ENCODE results near the gene SLC5A1. TPM values are rescaled to one million over a fixed set of nuclear protein-coding genes. Genes with fewer than 3 reads are reported as not detected.

SLC5A1 gene
- total and polyA plus RNA-seq, 2 of the 13 experiments (the other 11 are each of a cell fraction or from before 2014, with no cell fraction given), result not detected

DNA sequence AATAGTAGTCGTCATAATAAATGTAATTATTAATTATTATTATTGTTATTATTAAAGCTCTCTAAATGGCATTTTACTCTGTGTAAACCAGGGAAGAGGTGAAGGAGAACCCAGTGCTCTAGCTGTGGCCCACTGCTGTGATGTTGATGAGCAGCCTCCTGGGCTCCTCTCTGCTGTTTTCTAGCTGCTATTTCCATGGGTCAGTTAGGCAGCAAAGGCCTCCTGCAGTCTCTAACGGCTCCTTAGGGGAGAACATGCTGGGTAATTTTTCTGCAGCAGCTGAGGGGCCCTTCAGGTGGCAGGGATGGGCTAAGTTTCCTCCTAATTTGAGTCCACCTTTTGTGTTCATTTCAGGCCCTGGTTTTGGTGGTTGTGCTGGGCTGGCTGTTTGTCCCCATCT lies 24.6 kb downstream of the SLC5A1 start (continued):
- no peak for TF ChIP-seq ZBTB40 (IDR thresholded peaks at IDR 0.05)
- no peak for TF ChIP-seq ZBTB40 (CRISPR knock-in tag; IDR thresholded peaks at IDR 0.05)
- no peak for TF ChIP-seq SRY (CRISPR knock-in tag; IDR thresholded peaks at IDR 0.05)
- TF ChIP-seq, protein P1, sequence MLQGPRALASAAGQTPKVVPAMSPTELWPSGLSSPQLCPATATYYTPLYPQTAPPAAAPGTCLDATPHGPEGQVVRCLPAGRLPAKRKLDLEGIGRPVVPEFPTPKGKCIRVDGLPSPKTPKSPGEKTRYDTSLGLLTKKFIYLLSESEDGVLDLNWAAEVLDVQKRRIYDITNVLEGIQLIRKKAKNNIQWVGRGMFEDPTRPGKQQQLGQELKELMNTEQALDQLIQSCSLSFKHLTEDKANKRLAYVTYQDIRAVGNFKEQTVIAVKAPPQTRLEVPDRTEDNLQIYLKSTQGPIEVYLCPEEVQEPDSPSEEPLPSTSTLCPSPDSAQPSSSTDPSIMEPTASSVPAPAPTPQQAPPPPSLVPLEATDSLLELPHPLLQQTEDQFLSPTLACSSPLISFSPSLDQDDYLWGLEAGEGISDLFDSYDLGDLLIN (CRISPR knock-in tag; IDR thresholded peaks at IDR 0.05; ENCODE audit: borderline replicate concordance), result no peak
- TF ChIP-seq ZBTB33 (CRISPR knock-in tag; IDR thresholded peaks at IDR 0.05), result no peak
- TF ChIP-seq TARDBP (CRISPR knock-in tag; IDR thresholded peaks at IDR 0.05), result no peak
- TF ChIP-seq XRCC5 (optimal IDR thresholded peaks at IDR 0.05; ENCODE audit: low read length), result no peak
- TF ChIP-seq NPAS2 (CRISPR knock-in tag; IDR thresholded peaks at IDR 0.05; ENCODE audit: borderline replicate concordance), result no peak
- TF ChIP-seq SCMH1 (CRISPR knock-in tag; IDR thresholded peaks at IDR 0.05; ENCODE audit: borderline replicate concordance), result no peak
- TF ChIP-seq ZNF335 (CRISPR knock-in tag; IDR thresholded peaks at IDR 0.05), result no peak
- no peak for TF ChIP-seq YY1 (IDR thresholded peaks at IDR 0.05; ENCODE audit: insufficient read depth, insufficient replicate concordance, low read depth, low read length)
- no peak for TF ChIP-seq ZC3H13 (CRISPR knock-in tag; IDR thresholded peaks at IDR 0.05)
- no peak for TF ChIP-seq HIVEP1 (CRISPR knock-in tag; IDR thresholded peaks at IDR 0.05)

Measured in HepG2 (cell line).